ENCODE data around the gene CLCN1.
"Not testable (repeated sequence)": the region's sequence is repeated elsewhere in the genome, so short reads cannot be mapped to it uniquely, and the experiment has no call there.

Gene CLCN1

GRCh38 chr7:143315776-143316175 lies at the start of gene CLCN1:
TSS of gene CLCN1 (plus strand) at chr7:143316111. CDS start at chr7:143316213, 102 bp downstream.
- DNase-seq: no peak

GRCh38 chr7:143269251-143269650 lies 46.7 kb upstream of the CLCN1 start:
- no peak for DNase-seq

GRCh38 chr7:143271240-143271639 lies 44.7 kb upstream of the CLCN1 start:
- DNase-seq: no peak

- DNase-seq: no peak
These were observed 43.0 kb upstream of the CLCN1 start for GRCh38 chr7:143272871-143273270.

- no peak for DNase-seq
These were observed 36.5 kb upstream of the CLCN1 start for GRCh38 chr7:143279186-143280098.

- DNase-seq: no peak
These were observed 35.8 kb upstream of the CLCN1 start for GRCh38 chr7:143280160-143280559.

- DNase-seq: no peak
These were observed 35.3 kb upstream of the CLCN1 start for GRCh38 chr7:143280566-143280965.

GRCh38 chr7:143281529-143281928 lies 34.4 kb upstream of the CLCN1 start:
- no peak for DNase-seq

GRCh38 chr7:143282124-143282523 lies 33.8 kb upstream of the CLCN1 start:
- DNase-seq: no peak

- DNase-seq: no peak
These were observed 32.5 kb upstream of the CLCN1 start for GRCh38 chr7:143283381-143283780.

GRCh38 chr7:143284591-143285469 lies 31.1 kb upstream of the CLCN1 start, which contains the start of gene TMEM139:
TSS of gene TMEM139 (plus strand) at chr7:143284958. CDS start at chr7:143285958, 1,000 bp downstream.
- DNase-seq: no peak

GRCh38 chr7:143285470-143285778 lies 30.5 kb upstream of the CLCN1 start:
- no peak for DNase-seq

- DNase-seq: no peak
These were observed 29.9 kb upstream of the CLCN1 start for GRCh38 chr7:143285806-143286521.

- no peak for DNase-seq
These were observed 29.4 kb upstream of the CLCN1 start for GRCh38 chr7:143286522-143286890.

- DNase-seq: no peak
These were observed 28.5 kb upstream of the CLCN1 start for GRCh38 chr7:143287339-143287934.

GRCh38 chr7:143287935-143288826 lies 27.7 kb upstream of the CLCN1 start, which contains the start of gene CASP2:
TSS of gene CASP2 (plus strand) at chr7:143288351. CDS start at chr7:143288456, 105 bp downstream.
- DNase-seq: peak; percentile 88

GRCh38 chr7:143288836-143289235 lies 27.1 kb upstream of the CLCN1 start:
- DNase-seq: peak; percentile 28

- no peak for DNase-seq
These were observed 26.5 kb upstream of the CLCN1 start for GRCh38 chr7:143289421-143289820.

- DNase-seq: not testable (repeated sequence)
These were observed 26.0 kb upstream of the CLCN1 start for GRCh38 chr7:143289888-143290287.

- no peak for DNase-seq
These were observed 25.6 kb upstream of the CLCN1 start for GRCh38 chr7:143290293-143290692.

GRCh38 chr7:143292876-143293275 lies 23.0 kb upstream of the CLCN1 start:
- no peak for DNase-seq

- no peak for DNase-seq
These were observed 20.0 kb upstream of the CLCN1 start for GRCh38 chr7:143295870-143296269.
